ENCODE measurements around the gene WWC2. TPM values are rescaled to one million over a fixed set of nuclear protein-coding genes. Genes with fewer than 3 reads are reported as not detected.

WWC2 gene
- total RNA-seq, 1 experiment from 2014 or later: 126 TPM

GRCh38 chr4:183185018-183185417, 86.0 kb downstream of the WWC2 start (continued):
- TF ChIP-seq TEAD4 (CRISPR knock-in tag; IDR thresholded peaks at IDR 0.05): no peak
- no peak for TF ChIP-seq NFATC4 (CRISPR knock-in tag; IDR thresholded peaks at IDR 0.05)
- TF ChIP-seq RORB (CRISPR knock-in tag; IDR thresholded peaks at IDR 0.05): no peak
- TF ChIP-seq CDX4 (CRISPR knock-in tag; IDR thresholded peaks at IDR 0.05; ENCODE audit: borderline replicate concordance): no peak
- no peak for TF ChIP-seq RELA (CRISPR knock-in tag; IDR thresholded peaks at IDR 0.05; ENCODE audit: borderline replicate concordance)
- no peak for TF ChIP-seq ZNF232 (CRISPR knock-in tag; IDR thresholded peaks at IDR 0.05)
- no peak for TF ChIP-seq ZNF396 (CRISPR knock-in tag; IDR thresholded peaks at IDR 0.05; ENCODE audit: borderline replicate concordance)
- no peak for TF ChIP-seq AFF4 (CRISPR knock-in tag; IDR thresholded peaks at IDR 0.05; ENCODE audit: borderline replicate concordance)
- no peak for TF ChIP-seq ATF3 (CRISPR knock-in tag; conservative IDR thresholded peaks at IDR 0.05)
- TF ChIP-seq ELF4 (CRISPR knock-in tag; IDR thresholded peaks at IDR 0.05; ENCODE audit: low read depth): no peak

- DNase-seq (ENCODE audit: low spot score) (no peak), ATAC-seq (no peak)
- Mint-ChIP-seq H3K4me3 (peak overlapping the region; percentile 8; the same call in 1 of the 2 replicates), H3K27ac (peak overlapping the region; percentile 76), H3K27me3 (ENCODE audit: low read depth) (no peaks in the 10 kb centered on the region), H3K9me3 (peaks cover 9% of the 10 kb centered on the region), H3K4me1 (peaks cover 78% of the 10 kb centered on the region), H3K36me3 (peaks cover 8% of the 10 kb centered on the region)
- TF ChIP-seq RORB (CRISPR knock-in tag; IDR thresholded peaks at IDR 0.05) (no peak), NFATC4 (CRISPR knock-in tag; IDR thresholded peaks at IDR 0.05) (no peak), CREB1 (CRISPR knock-in tag; IDR thresholded peaks at IDR 0.05) (no peak), MLX (CRISPR knock-in tag; IDR thresholded peaks at IDR 0.05) (no peak), ZNF263 (CRISPR knock-in tag; IDR thresholded peaks at IDR 0.05; ENCODE audit: low read depth) (no peak), MAX (CRISPR knock-in tag; IDR thresholded peaks at IDR 0.05) (no peak), ZSCAN18 (CRISPR knock-in tag; IDR thresholded peaks at IDR 0.05) (no peak), ZNF416 (CRISPR knock-in tag; IDR thresholded peaks at IDR 0.05) (no peak), ELF4 (CRISPR knock-in tag; IDR thresholded peaks at IDR 0.05; ENCODE audit: low read depth) (no peak), ETV6 (CRISPR knock-in tag; IDR thresholded peaks at IDR 0.05) (no peak), PRDM15 (CRISPR knock-in tag; IDR thresholded peaks at IDR 0.05) (no peak), FOXK1 (CRISPR knock-in tag; IDR thresholded peaks at IDR 0.05) (no peak)
- CTCF ChIA-PET: interaction anchor here (0.7 kb wide), 1 partner anchor 94 kb away, joined by 5 read pairs; no protein-coding TSS in a partner anchor
- POLR2A ChIA-PET: interaction anchor here (0.7 to 3.6 kb wide), 2 partner anchors 88 to 391 kb away, joined by 4 to 38 read pairs; partner anchors contain the start of gene WWC2
Observed at GRCh38 chr4:183185559-183185958, 86.5 kb downstream of the WWC2 start.
